ENCODE results near the gene MED27.

GRCh38 chr9:131856105-131856504, 223.6 kb downstream of the MED27 start:
- TF ChIP-seq DPF2 (IDR thresholded peaks at IDR 0.05) = no peak
- TF ChIP-seq GABPA (IDR thresholded peaks at IDR 0.05; ENCODE audit: low read depth) = no peak
- no peak for TF ChIP-seq POLR2A (IDR thresholded peaks at IDR 0.05; ENCODE audit: low read depth, low read length)
- TF ChIP-seq, protein P1, sequence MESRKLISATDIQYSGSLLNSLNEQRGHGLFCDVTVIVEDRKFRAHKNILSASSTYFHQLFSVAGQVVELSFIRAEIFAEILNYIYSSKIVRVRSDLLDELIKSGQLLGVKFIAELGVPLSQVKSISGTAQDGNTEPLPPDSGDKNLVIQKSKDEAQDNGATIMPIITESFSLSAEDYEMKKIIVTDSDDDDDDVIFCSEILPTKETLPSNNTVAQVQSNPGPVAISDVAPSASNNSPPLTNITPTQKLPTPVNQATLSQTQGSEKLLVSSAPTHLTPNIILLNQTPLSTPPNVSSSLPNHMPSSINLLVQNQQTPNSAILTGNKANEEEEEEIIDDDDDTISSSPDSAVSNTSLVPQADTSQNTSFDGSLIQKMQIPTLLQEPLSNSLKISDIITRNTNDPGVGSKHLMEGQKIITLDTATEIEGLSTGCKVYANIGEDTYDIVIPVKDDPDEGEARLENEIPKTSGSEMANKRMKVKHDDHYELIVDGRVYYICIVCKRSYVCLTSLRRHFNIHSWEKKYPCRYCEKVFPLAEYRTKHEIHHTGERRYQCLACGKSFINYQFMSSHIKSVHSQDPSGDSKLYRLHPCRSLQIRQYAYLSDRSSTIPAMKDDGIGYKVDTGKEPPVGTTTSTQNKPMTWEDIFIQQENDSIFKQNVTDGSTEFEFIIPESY (IDR thresholded peaks at IDR 0.05) = no peak
